ENCODE data around the gene FAM117A.

Gene FAM117A

DNA sequence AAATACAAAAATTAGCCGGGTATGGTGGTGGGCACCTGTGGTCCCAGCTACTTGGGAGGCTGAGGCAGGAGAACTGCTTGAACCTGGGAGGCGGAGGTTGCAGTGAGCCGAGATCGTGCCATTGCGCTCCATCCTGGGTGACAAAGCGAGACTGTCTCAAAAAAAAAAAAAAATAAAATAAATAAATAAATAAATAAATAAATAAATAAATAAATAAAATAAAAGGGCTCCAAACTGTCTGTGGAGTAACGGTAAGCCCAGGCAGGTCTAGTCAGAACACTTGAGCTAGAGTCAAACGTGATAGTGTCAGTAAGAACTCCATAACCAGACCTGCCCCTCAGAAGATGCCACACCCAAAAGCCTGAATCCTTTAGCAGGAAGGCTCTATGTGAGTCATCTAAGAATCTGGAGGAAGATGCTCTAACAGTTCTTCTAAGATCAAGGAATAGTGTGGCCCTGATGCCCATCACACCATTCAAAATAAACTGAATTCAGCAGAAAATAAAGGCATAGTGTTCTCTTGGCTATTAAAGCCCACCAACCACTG lies 5.4 kb downstream of the FAM117A start (continued):
- TF ChIP-seq ZNF654 (tag by site-specific recombination; IDR thresholded peaks at IDR 0.05; ENCODE audit: low read depth), result peak; percentile 44
- TF ChIP-seq KLF7 (tag by site-specific recombination; IDR thresholded peaks at IDR 0.05; ENCODE audit: borderline replicate concordance), result peak; percentile 34; the same call in 1 of the 2 replicates
- peak; percentile 62; the same call in 1 of the 2 replicates for TF ChIP-seq ZNF140 (tag by site-specific recombination; IDR thresholded peaks at IDR 0.05)
- peak; percentile 40 for TF ChIP-seq ZNF529 (tag by site-specific recombination; IDR thresholded peaks at IDR 0.05; ENCODE audit: insufficient replicate concordance)
- 0 out of 2 replicates have a peak, but pooled peaks have one; percentile 9 for TF ChIP-seq ZNF19 (tag by site-specific recombination; IDR thresholded peaks at IDR 0.05; ENCODE audit: low read depth)
- peak; percentile 42; the same call in 1 of the 2 replicates for TF ChIP-seq ZBTB21 (tag by site-specific recombination; IDR thresholded peaks at IDR 0.05)
- peak; percentile 43; the same call in 1 of the 2 replicates for TF ChIP-seq ZXDB (tag by site-specific recombination; IDR thresholded peaks at IDR 0.05)
- TF ChIP-seq ZFP37 (tag by site-specific recombination; IDR thresholded peaks at IDR 0.05), result peak; percentile 68; the same call in 1 of the 2 replicates
- peak; percentile 95 for TF ChIP-seq ZNF394 (tag by site-specific recombination; IDR thresholded peaks at IDR 0.05; ENCODE audit: borderline replicate concordance)
- TF ChIP-seq ZNF558 (tag by site-specific recombination; IDR thresholded peaks at IDR 0.05), result peak; percentile 71
- TF ChIP-seq ZNF629 (tag by site-specific recombination; IDR thresholded peaks at IDR 0.05), result peak; percentile 51
- peak; percentile 78 for TF ChIP-seq ZNF560 (tag by site-specific recombination; IDR thresholded peaks at IDR 0.05; ENCODE audit: borderline replicate concordance)
- TF ChIP-seq, protein P1, sequence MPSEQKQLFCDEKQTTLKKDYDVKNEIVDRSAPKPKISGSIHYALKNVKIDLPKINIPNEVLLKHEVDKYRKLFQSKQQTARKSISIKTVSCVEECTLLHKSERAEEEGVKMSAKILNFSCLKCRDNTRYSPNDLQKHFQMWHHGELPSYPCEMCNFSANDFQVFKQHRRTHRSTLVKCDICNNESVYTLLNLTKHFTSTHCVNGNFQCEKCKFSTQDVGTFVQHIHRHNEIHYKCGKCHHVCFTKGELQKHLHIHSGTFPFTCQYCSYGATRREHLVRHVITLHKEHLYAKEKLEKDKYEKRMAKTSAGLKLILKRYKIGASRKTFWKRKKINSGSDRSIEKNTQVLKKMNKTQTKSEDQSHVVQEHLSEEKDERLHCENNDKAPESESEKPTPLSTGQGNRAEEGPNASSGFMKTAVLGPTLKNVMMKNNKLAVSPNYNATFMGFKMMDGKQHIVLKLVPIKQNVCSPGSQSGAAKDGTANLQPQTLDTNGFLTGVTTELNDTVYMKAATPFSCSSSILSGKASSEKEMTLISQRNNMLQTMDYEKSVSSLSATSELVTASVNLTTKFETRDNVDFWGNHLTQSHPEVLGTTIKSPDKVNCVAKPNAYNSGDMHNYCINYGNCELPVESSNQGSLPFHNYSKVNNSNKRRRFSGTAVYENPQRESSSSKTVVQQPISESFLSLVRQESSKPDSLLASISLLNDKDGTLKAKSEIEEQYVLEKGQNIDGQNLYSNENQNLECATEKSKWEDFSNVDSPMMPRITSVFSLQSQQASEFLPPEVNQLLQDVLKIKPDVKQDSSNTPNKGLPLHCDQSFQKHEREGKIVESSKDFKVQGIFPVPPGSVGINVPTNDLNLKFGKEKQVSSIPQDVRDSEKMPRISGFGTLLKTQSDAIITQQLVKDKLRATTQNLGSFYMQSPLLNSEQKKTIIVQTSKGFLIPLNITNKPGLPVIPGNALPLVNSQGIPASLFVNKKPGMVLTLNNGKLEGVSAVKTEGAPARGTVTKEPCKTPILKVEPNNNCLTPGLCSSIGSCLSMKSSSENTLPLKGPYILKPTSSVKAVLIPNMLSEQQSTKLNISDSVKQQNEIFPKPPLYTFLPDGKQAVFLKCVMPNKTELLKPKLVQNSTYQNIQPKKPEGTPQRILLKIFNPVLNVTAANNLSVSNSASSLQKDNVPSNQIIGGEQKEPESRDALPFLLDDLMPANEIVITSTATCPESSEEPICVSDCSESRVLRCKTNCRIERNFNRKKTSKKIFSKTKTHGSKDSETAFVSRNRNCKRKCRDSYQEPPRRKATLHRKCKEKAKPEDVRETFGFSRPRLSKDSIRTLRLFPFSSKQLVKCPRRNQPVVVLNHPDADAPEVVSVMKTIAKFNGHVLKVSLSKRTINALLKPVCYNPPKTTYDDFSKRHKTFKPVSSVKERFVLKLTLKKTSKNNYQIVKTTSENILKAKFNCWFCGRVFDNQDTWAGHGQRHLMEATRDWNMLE (tag by site-specific recombination; conservative IDR thresholded peaks at IDR 0.05; ENCODE audit: low read depth), result peak; percentile 95
- TF ChIP-seq ZNF426 (tag by site-specific recombination; IDR thresholded peaks at IDR 0.05), result peak; percentile 81
- TF ChIP-seq ZNF664 (tag by site-specific recombination; IDR thresholded peaks at IDR 0.05), result peak; percentile 78
- peak; percentile 74 for TF ChIP-seq ZBTB8A (tag by site-specific recombination; IDR thresholded peaks at IDR 0.05)
- TF ChIP-seq ZNF623 (tag by site-specific recombination; IDR thresholded peaks at IDR 0.05), result peak; percentile 76
- TF ChIP-seq, protein P2, sequence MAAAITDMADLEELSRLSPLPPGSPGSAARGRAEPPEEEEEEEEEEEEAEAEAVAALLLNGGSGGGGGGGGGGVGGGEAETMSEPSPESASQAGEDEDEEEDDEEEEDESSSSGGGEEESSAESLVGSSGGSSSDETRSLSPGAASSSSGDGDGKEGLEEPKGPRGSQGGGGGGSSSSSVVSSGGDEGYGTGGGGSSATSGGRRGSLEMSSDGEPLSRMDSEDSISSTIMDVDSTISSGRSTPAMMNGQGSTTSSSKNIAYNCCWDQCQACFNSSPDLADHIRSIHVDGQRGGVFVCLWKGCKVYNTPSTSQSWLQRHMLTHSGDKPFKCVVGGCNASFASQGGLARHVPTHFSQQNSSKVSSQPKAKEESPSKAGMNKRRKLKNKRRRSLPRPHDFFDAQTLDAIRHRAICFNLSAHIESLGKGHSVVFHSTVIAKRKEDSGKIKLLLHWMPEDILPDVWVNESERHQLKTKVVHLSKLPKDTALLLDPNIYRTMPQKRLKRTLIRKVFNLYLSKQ (tag by site-specific recombination; IDR thresholded peaks at IDR 0.05; ENCODE audit: borderline replicate concordance), result 0 out of 2 replicates have a peak, but pooled peaks have one; percentile 17
- 0 out of 2 replicates have a peak, but pooled peaks have one; percentile 34 for TF ChIP-seq ZNF266 (tag by site-specific recombination; IDR thresholded peaks at IDR 0.05; ENCODE audit: low read depth)
- 0 out of 2 replicates have a peak, but pooled peaks have one; percentile 19 for TF ChIP-seq ZNF292 (tag by site-specific recombination; IDR thresholded peaks at IDR 0.05; ENCODE audit: borderline replicate concordance, low read depth)
